Activated gamma-delta T cell treated with Interleukin-2 at 50 U/mL for 16 hours (primary cell): ENCODE measurements around the gene DCDC2.
"Not testable (repeated sequence)": the region's sequence is repeated elsewhere in the genome, so short reads cannot be mapped to it uniquely, and the experiment has no call there.

Experiments
- DNase-seq: peaks from one replicate; pipeline ENCODE4 v3.0.0-alpha.2; 2020

Gene DCDC2

DNA sequence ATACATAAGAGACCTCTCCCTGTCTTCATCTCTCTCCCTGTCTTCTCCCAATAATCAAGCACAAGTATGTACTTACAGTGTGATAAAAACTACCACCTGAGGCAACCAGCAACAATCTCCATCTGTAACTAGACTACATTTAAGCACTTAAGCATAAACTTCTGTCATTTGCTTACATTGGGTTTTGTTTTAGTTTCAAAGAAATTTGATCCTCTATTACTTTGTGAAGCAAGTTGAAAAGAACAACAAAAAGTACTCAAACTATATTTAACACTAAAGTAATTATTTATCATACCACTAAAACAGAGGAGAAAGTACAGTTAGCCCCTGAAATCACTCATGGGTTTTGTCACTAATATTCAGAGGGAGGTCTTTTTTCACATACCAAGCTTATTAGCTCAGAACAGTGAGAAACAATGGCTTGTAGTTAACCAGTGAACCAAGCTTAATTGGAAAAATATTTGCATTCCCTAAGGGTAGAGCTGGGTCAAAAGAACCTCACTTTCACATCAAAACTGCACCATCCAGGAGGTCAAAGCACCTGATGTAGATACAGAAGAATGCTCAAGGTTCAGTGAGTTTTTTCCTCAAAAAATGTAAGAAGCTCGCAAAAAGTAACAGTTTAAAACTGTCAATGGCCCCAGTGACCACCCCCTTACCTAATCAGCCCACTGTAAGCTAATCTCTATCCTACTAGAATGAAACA is 34.1 kb downstream of the DCDC2 start:
- DNase-seq = no peak

DNA sequence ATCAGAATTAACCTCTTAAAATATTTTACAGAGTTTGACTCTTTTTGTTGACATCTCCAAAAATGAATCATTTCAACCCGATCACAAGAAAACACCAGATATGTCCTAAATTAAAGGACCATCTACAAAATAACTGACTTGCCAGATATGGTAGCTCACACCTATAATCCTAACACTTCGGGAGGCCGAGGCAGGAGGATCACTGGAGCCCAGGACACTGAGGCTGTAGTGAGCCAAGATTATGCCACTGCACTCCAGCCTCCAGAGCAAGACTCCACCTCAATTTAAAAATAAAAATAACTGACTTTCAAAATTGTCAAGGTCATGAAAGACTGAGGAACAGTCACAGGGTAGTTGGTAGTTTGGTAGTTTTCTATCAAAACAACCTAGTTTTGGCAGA is 34.9 kb downstream of the DCDC2 start:
- DNase-seq = no peak

GRCh38 chr6:24322446-24322845 is 35.4 kb downstream of the DCDC2 start:
- not testable (repeated sequence) for DNase-seq

DNA sequence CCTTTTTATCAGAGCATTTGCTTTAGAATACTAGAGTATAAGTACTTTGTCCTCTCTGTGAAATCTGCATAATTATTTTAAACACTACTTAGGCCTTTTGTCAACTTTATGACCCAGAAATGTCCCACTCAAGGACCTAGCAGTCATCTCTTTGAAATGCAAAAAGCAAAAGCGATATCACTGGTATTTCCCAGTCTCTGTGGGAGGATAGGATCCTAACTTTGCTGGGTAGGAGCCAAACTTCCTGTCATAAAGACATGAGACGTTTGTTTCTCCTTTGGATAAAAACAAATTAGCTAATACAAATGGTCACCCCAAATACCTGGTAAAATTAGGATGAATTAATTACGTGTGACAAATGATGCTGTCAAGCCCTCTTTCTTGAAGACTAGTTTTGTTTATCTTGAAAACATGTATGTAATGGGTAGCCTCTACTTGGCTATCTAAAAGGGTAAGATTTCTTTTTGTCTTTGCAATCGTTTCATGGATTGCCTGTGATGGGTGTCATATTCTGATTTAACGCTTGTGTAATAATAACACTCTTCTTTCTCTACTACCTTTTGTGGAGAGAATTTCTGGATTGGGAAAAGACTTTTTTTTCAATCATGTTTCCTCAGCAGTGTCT is 36.2 kb downstream of the DCDC2 start:
- DNase-seq = no peak

GRCh38 chr6:24313251-24314141 is 44.4 kb downstream of the DCDC2 start:
- no peak for DNase-seq

DNA sequence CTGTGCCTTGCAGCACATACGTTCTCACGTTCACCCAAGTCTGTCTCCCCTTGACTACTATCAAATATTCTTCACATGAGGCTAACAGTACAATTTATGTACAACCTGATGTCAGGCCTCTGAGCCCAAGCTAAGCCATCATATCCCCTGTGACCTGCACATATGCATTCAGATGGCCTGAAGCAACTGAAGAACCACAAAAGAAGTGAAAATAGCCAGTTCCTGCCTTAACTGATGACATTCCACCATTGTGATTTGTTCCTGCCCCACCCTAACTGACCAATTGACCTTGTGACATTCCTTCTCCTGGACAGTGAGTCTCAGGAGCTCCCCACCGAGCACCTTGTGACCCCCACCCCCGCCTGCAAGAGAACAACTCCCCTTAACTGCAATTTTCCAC is 46.1 kb downstream of the DCDC2 start:
- DNase-seq = not testable (repeated sequence)

DNA sequence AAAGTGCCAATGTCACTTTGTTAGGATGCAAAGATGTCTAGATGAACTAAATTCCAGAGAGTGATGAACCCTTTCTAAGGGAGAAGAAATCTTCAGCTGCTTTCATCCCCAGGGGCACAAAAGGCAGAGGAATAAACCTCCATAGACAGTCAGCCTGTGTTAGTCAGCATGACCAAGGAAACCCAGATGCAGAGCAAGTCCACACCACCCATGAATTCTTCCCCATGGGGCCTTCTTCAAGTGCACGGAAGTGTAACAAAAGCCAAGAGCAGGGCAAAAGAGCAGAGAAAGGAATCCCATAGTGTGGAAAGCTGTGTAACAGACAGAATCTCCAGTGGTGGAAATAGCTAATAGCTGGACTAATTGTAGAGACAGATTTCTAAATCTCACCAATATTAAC is 50.0 kb downstream of the DCDC2 start:
- DNase-seq = no peak

DNA sequence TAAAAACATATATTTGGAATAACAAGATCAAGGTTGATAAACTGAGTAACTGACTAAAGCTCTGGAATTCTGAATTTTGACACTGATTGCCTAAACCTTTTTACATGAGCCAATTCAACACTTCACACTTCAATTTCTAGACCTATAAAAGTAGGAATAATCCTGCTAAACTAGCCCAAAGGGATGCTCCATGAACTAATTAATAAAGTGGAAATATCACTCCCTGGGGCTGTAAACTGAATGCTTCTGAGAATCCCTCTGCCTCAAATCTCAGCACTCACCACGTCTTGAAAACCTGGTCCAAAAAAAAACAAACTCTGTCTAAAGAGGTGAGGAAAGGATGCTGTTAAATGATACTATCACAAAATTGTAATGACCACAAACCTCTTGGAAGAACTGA is 50.9 kb downstream of the DCDC2 start:
- DNase-seq = no peak

DNA sequence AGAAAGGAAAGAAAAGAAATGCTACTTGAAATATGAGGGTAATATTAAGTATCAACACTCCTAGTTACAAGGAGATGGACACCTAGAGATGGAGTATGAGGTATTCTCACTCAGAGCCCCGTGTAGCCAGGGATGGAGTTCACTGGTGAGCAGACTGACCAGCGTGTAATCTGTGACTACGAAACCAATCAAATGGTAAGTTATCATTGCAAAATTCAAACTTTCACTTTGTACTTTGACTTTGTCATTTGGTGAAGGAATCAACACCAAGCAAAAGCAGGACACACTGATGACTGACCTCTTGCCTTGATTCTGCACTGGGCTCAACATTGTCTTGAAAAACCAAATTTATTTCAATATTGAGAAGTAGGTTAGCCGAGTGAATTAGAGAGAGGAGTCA is 51.8 kb downstream of the DCDC2 start:
- DNase-seq = no peak

GRCh38 chr6:24296944-24297343 is 60.9 kb downstream of the DCDC2 start:
- DNase-seq = no peak

GRCh38 chr6:24293852-24294251 is 64.0 kb downstream of the DCDC2 start:
- not testable (repeated sequence) for DNase-seq

DNA sequence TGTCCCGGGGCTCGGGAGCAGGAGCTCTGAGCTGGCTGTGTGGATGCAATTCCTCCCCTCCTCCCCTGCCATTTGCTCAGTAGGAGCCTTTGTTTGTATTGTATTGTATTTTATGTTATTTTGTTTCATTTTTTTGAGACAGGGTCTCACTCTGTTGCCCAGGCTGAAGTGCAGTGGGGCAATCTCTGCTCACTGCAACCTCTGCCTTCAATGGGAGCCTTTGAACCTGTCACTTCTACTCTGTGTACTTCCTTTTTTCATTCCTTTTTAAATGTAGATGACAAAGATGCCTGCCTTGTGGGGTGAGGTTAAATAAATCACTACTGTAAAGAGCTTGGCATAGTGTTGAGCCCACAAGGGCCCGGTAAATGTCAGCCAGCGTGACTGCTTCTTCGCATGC is 70.6 kb downstream of the DCDC2 start:
- no peak for DNase-seq

GRCh38 chr6:24284006-24284405 is 73.9 kb downstream of the DCDC2 start:
- no peak for DNase-seq

GRCh38 chr6:24283043-24283985 is 74.5 kb downstream of the DCDC2 start:
- no peak for DNase-seq

GRCh38 chr6:24274441-24275083 is 83.3 kb downstream of the DCDC2 start:
- DNase-seq = no peak

- DNase-seq = no peak
Observed at GRCh38 chr6:24273096-24273870, 84.6 kb downstream of the DCDC2 start.

GRCh38 chr6:24272553-24272952 is 85.3 kb downstream of the DCDC2 start:
- DNase-seq = no peak

DNA sequence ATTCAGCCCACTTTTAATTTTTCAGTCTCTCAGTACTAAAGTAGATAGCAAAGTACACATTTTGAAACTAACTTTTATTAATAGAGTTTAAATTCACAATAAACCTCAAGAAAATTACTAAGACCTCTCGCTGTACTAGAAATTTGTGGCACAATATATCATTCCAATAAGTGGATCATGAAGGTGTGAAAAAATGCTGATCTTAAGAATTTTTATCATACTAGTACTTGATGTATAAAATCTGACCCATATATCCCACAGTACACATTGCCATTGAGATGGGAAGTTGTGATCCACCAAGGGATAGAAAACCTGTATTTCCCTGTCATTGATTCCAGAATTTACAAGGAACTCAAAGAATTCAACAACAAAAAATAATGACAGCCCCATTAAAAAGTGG is 85.7 kb downstream of the DCDC2 start:
- no peak for DNase-seq

GRCh38 chr6:24270011-24270410 is 87.8 kb downstream of the DCDC2 start:
- DNase-seq = no peak

DNA sequence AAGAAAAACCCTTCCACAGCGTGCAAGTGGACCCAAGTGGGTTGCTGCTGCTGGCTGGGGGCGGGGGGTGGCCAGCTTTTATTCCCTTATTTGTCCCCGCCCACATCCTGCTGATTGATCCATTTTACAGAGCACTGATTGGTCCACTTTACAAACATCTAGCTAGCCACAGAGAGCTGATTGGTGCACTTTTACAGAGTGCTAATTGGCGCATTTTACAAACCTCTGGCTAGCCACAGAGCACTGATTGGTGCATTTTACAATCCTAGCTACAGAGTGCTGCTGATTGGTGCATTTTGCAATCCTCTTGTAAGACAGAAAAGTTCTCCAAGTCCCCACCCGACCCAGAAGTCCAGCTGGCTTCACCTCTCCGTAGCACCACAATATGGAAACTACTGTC is 99.6 kb downstream of the DCDC2 start:
- DNase-seq = not testable (repeated sequence)

GRCh38 chr6:24257282-24257681 is 100.6 kb downstream of the DCDC2 start:
- DNase-seq = no peak
